ENCODE results near the gene AGAP5. TPM values are rescaled to one million over a fixed set of nuclear protein-coding genes. Genes with fewer than 3 reads are reported as not detected.

Gene AGAP5
- total and polyA plus RNA-seq, 2 of the 8 experiments (the other 6 are each of a cell fraction or from before 2014, with no cell fraction given): 5.4 to 6.0 TPM

GRCh38 chr10:73744664-73744975 lies 46.7 kb upstream of the AGAP5 start (continued):
- no peak for TF ChIP-seq ATF3 (IDR thresholded peaks at IDR 0.05; ENCODE audit: insufficient read depth, low read depth, low read length)
- no peak for TF ChIP-seq E2F6 (IDR thresholded peaks at IDR 0.05)
- TF ChIP-seq POLR2AphosphoS5 (IDR thresholded peaks at IDR 0.05; ENCODE audit: low read depth, low read length): no peak
- no peak for TF ChIP-seq BACH1 (IDR thresholded peaks at IDR 0.05; ENCODE audit: low read length)
- TF ChIP-seq FOSL1 (IDR thresholded peaks at IDR 0.05; ENCODE audit: insufficient read depth, low read depth, low read length): no peak
